HG03442 (cell line): ENCODE data around the gene POMZP3.
"Not testable (repeated sequence)": the region's sequence is repeated elsewhere in the genome, so short reads cannot be mapped to it uniquely, and the experiment has no call there.

Source experiments
- ATAC-seq: cut with Tn5 transposase; IDR thresholded peaks from one replicate; pipeline ENCODE4 v1.9.1; 2021; ENCODE audit warnings: mild to moderate bottlenecking, moderate library complexity; ENCODE audit not compliant: unreplicated experiment

POMZP3 gene

DNA sequence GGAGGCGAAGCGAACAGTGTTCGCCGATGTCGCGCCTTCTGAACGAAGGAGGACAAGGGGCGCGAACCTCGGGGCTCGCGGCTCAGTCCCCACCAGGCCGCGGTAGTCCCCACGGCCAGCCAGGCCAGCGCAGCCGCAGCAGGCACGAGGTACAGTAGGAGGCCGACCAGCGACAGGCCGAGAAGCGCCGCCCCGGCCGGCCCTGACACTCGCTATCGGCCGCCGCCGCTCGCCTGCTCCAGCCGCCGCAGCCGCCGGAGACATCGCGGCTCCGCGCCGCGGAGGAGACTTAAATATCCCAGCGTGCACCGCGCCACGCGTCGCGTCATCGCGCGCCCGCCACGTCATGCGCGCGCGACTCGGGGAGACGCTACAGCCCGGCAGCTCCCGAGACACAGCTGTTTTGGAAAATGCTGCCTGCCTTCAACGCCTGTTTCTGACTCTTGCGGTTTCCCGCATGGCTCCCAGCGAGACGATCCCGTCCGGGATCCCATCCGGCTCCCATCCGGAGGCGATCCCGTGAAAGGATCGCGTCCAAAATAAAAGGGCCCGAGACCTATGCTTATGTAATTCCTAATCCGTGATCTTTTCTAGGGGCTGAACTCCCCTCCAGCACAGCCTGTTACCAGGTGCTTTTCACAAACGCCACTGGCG is at the start of gene POMZP3:
Gene POMZP3 (minus strand): TSS at position 291 of the 654 bp plus-strand sequence. CDS start 1,215 bp downstream, outside the sequence.
- ATAC-seq = peak; percentile 83

- ATAC-seq = not testable (repeated sequence)
These were observed 48.7 kb upstream of the POMZP3 start for GRCh38 chr7:76675783-76676182.

GRCh38 chr7:76673346-76673745 is 46.3 kb upstream of the POMZP3 start:
- not testable (repeated sequence) for ATAC-seq

- ATAC-seq = not testable (repeated sequence)
These were observed 32.1 kb upstream of the POMZP3 start for GRCh38 chr7:76659212-76659611.

DNA sequence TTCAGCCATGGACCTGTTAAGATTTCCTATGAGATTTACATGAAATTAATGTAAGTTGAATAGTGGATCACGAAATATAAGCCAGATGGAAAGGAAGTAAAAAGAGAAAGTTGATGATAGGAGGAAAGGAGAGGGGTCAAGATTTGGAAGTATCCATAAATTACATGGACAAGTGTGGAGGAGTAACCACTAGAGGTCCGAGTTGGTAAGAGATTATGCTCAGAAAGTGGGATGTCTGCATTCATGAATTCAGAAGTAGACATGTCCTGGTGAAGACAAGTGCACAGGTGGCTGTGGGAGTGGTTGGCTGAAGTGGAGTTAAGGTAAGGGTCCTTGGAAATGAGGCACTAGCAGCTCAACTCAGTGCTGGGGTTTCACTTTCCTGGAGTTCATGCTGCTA is 29.3 kb upstream of the POMZP3 start:
- ATAC-seq = not testable (repeated sequence)

- ATAC-seq = not testable (repeated sequence)
These were observed 15.5 kb upstream of the POMZP3 start for GRCh38 chr7:76642620-76643019.

GRCh38 chr7:76637061-76637691 is 10.1 kb upstream of the POMZP3 start:
- peak; percentile 93 for ATAC-seq

- peak; percentile 31 for ATAC-seq
These were observed 498 bp downstream of the POMZP3 start for GRCh38 chr7:76626581-76626980.

GRCh38 chr7:76619439-76620190 is 7.5 kb downstream of the POMZP3 start:
- ATAC-seq = not testable (repeated sequence)

DNA sequence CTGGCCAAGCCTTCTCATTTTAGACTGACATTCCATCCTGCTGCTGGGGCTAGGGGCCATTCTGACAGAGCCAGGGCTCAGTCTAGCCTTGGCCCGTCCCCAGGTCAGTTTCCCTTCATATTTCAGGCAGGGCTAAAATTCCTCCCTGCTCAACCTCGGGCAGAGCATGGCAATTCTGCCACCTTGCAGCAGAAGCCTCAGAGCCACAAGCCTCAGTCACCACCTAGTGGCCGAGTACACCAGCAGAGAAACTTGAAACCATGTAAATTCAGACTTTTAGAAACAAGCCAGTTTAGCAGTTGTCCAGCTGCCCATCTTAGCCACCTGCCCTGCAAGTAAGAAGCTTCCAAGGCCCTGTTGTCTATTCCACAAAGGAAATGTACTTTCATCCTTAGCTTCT is 13.3 kb downstream of the POMZP3 start:
- not testable (repeated sequence) for ATAC-seq

DNA sequence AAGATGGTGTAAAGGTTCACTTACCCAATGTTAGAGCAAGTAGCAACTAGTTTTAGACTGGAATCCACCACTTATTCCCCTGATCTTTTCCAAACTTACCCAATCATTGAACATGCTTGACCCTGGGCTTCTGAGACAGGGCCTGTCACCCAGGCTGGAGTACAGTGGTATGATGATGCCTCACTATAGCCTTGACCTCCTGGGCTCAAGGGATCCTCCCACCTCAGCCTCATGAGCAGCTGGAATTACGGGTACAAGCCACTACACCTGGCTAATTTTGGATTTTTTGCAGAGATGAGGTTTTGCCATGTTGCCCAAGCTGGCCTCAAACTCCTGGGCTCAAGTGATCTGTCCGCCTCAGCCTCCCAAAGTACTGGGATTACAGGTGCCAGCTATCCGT is 14.8 kb downstream of the POMZP3 start:
- not testable (repeated sequence) for ATAC-seq

DNA sequence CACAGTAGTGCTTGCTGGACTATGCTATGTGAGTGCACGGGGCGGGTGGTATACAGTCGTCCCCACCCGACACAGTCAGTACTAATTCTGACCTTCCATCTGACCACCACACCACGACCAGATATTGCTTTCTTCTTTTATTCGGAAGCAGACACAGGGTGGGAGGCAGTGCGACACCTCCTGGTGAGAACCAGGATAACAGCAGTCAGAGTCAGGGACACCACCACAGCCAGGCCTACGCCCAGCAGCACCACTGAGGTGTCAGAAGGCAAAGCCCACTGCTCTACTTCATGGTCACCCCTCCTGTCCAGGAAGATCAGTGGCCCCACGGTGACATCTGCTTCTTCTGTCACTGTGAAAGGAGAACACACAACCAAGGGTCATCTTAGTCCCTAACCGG is 17.2 kb downstream of the POMZP3 start:
- peak; percentile 30 for ATAC-seq

GRCh38 chr7:76608469-76608868 is 18.6 kb downstream of the POMZP3 start:
- not testable (repeated sequence) for ATAC-seq

DNA sequence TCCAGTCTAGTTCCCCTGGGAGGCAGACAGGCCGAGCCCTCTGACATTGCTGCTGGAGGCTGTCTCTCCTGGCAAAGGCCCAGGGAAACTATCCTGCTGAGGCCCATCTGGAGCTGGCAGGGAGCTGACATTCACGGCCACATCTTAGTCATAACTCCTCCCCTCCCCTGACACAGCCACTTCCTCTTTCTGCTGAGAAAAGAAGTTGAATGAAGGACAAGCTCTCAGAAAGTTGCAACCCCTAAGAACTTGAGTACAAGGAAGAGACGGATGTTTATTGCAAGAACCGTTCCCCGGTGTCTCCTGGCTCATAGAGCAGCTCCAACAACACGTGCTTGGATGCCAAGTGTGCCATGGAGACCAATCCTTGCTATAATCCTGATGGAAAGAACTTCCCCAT is 21.1 kb downstream of the POMZP3 start:
- peak; percentile 94 for ATAC-seq

GRCh38 chr7:76600650-76601049 is 26.4 kb downstream of the POMZP3 start:
- ATAC-seq = not testable (repeated sequence)

- not testable (repeated sequence) for ATAC-seq
These were observed 27.0 kb downstream of the POMZP3 start for GRCh38 chr7:76600116-76600482.

- not testable (repeated sequence) for ATAC-seq
These were observed 28.4 kb downstream of the POMZP3 start for GRCh38 chr7:76598590-76599264.

GRCh38 chr7:76597288-76597687 is 29.8 kb downstream of the POMZP3 start:
- not testable (repeated sequence) for ATAC-seq

GRCh38 chr7:76592694-76593093 is 34.4 kb downstream of the POMZP3 start:
- ATAC-seq = not testable (repeated sequence)

DNA sequence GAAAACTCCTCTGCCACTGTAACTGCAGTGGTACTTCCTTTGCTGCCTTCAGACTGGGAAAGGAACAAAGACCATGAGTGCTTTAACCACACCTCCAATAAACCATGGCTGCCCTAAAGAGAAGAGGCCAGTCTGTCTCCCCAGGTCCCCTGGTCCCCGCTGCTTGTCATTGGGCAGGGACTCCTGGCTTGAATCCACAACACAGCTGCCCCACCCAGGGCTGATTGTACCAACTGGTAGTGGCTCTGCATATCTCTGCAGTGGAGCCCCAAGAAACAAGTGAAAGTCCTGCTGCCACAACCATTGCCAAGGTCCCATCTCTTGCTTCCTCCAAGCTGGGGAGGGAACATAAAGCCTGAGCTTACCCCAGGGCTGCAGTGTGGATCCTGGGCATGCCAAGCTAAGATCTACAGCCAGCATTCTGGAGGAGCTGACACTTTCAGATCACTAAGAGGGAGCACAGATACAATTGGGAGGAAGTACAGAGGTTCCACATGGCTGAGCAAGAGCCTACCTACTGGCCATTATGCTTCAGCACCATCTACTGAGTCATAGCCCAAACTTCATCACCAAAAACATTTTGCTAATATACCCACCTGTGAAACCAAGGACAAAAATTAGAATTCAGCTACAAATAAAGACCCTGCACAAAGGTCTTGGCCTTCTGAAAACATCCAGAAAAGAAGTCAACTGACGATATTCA is 35.3 kb downstream of the POMZP3 start:
- ATAC-seq = peak; percentile 76
